H1 (cell line): ENCODE data around the gene ATF7IP.
"Not testable (repeated sequence)": the region's sequence is repeated elsewhere in the genome, so short reads cannot be mapped to it uniquely, and the experiment has no call there.

Experiments
- CEBPB ChIP-seq: IDR thresholded peaks from 2 replicates; pipeline ENCODE4 v1.6.1; 2012; ENCODE audit warnings: low read depth, low read length
- EZH2 ChIP-seq: fragments of 200-600 bp; sonication (generic); IDR thresholded peaks from 2 replicates; pipeline ENCODE4 v1.7.1; 2012; ENCODE audit warnings: low read depth, mild to moderate bottlenecking, moderate library complexity, low read length, inconsistent platforms; ENCODE audit not compliant: severe bottlenecking
- MAFK ChIP-seq: IDR thresholded peaks from 2 replicates; pipeline ENCODE4 v1.6.1; 2012; ENCODE audit warnings: low read depth, mild to moderate bottlenecking, improper control_type of control experiment, low read length
- POLR2A ChIP-seq, 2 experiments: IDR thresholded peaks; 1 replicate in 1 of 2; 2 replicates in 1 of 2; pipeline ENCODE4 v1.6.1; 2011; ENCODE audit warnings: low read depth in 2 of 2, low read length in 2 of 2, mild to moderate bottlenecking in 2 of 2; ENCODE audit errors: control extremely low read depth in 1 of 2
- SUZ12 ChIP-seq: fragments of 200-600 bp; sonication (generic); IDR thresholded peaks from 2 replicates; pipeline ENCODE4 v1.6.1; 2012; ENCODE audit warnings: mild to moderate bottlenecking, inconsistent platforms, low read length, moderate library complexity, mixed read lengths
- TF ChIP-seq, protein P1 (sequence below), 3 experiments: IDR thresholded peaks; 1 replicate in 2 of 3; 2 replicates in 1 of 3; pipeline versions ENCODE4 v1.5.1 to v1.6.1; 2011; ENCODE audit warnings: low read length in 3 of 3, mild to moderate bottlenecking in 3 of 3, inconsistent platforms in 2 of 3, low read depth in 1 of 3, moderate library complexity in 1 of 3; ENCODE audit not compliant: insufficient read depth in 1 of 3; ENCODE audit errors: control extremely low read depth in 1 of 3

DNA sequence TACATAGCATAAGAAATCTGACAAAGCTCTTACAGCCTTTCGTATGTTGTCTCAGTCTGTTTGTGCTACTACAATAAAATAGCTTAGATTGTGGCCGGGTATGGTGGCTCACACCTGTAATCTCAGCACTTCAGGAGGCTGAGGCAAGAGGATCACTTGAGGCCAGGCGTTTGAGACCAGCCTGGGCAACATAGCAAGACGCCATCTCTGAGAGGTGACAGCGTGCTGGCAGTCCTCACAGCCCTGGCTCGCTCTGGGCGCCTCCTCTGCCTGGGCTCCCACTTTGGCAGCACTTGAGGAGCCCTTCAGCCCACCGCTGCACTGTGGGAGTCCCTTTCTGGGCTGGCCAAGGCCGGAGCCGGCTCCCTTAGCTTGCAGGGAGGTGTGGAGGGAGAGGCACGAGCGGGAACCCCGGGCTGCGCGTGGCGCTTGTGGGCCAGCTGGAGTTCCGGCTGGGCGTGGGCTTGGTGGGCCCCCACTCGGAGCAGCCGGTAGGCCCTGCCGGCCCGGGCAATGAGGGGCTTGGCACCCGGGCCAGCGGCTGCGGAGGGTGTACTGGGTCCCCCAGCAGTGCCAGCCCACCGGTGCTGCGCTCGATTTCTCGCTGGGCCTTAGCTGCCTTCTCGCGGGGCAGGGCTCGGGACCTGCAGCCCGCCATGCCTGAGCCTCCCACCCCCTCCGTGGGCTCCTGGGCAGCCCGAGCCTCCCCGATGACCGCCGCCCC is 45.6 kb upstream of the ATF7IP start:
- TF ChIP-seq POLR2A (IDR thresholded peaks at IDR 0.05; ENCODE audit: control extremely low read depth in 1 of 2, low read depth in 2 of 2, low read length in 2 of 2); EZH2; SUZ12; CEBPB; MAFK: not testable (repeated sequence)
- TF ChIP-seq, protein P1, sequence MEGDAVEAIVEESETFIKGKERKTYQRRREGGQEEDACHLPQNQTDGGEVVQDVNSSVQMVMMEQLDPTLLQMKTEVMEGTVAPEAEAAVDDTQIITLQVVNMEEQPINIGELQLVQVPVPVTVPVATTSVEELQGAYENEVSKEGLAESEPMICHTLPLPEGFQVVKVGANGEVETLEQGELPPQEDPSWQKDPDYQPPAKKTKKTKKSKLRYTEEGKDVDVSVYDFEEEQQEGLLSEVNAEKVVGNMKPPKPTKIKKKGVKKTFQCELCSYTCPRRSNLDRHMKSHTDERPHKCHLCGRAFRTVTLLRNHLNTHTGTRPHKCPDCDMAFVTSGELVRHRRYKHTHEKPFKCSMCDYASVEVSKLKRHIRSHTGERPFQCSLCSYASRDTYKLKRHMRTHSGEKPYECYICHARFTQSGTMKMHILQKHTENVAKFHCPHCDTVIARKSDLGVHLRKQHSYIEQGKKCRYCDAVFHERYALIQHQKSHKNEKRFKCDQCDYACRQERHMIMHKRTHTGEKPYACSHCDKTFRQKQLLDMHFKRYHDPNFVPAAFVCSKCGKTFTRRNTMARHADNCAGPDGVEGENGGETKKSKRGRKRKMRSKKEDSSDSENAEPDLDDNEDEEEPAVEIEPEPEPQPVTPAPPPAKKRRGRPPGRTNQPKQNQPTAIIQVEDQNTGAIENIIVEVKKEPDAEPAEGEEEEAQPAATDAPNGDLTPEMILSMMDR (IDR thresholded peaks at IDR 0.05; ENCODE audit: control extremely low read depth in 1 of 3, insufficient read depth in 1 of 3, low read depth in 1 of 3, low read length in 3 of 3), result not testable (repeated sequence)
